Measurements from ENCODE around the gene CHCHD6.

The CHCHD6 gene

DNA sequence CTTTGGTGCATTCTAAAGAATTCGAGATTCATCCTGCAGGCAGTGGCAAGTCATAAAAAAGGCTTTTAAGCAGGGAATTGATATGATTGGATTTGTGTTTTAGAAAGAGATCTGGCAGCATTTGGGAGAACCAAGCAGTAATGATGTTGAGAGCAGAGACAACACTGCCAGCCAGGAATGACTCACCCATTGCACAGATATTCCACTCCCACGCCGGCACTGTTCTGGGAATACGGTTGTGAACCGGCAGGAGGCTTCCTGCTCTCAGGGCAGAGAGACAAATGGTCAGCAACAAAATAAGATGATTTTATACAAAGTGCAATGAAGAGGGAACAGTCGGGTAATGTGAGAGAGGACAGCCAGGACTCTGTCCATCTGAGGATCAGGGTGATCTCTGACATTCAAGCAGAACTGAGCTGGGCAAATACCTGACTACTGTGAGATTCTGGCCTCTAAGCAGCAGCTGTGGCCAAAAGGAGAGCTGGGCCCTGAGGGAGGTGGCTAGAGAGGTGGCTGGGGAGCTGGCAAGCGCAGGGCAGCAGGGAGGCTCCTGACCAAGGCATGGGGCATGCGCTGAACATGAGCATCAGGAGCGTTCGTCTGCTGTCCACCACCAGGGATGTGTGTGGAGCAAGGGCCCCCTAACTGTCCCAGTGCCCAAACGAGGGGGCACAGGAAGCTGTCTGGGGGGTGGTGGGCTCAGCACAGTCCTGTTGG lies 222.8 kb downstream of the CHCHD6 start:
- DNase-seq, result no peak

DNA sequence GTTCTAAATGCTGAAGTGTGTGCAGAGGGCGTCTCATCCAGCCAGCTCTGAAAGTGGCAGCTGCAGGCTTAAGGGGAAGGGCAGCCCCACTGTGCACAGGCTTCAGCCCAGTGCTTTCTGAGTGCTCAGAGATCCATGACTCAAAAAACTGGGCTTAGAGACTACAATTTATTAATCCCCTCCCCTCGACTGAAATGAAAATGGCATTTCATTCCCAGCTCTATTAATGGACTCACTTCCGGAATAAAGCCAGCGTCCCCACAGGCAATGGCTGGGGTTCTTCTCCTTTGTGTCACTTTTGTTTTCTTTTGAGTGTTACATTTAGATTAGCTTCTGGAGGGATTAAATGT lies 223.3 kb downstream of the CHCHD6 start:
- no peak for DNase-seq

- no peak for DNase-seq
These were observed 223.8 kb downstream of the CHCHD6 start for GRCh38 chr3:126927846-126928245.

GRCh38 chr3:126928921-126929474 lies 225.0 kb downstream of the CHCHD6 start:
- DNase-seq, result no peak

- no peak for DNase-seq
These were observed 227.0 kb downstream of the CHCHD6 start for GRCh38 chr3:126930936-126931600.

DNA sequence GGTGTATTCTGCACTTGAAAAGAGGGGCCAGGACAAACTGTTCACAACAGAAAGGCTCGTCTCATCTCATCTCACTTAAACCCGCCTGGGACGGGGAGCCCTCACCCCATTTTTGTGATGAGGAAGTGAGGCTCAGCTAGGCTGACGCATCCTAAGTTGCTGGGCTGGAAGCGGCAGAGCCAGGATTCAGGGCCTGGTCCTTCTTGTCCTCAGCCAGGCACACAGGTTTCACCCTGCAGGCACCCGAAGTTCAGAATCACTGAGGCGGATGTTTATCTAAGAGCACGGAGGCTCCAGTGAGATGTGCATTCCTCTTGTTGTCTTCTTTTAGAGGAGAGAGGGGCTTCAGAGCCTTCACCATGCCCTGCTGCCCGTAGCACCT lies 227.8 kb downstream of the CHCHD6 start:
- DNase-seq, result no peak

DNA sequence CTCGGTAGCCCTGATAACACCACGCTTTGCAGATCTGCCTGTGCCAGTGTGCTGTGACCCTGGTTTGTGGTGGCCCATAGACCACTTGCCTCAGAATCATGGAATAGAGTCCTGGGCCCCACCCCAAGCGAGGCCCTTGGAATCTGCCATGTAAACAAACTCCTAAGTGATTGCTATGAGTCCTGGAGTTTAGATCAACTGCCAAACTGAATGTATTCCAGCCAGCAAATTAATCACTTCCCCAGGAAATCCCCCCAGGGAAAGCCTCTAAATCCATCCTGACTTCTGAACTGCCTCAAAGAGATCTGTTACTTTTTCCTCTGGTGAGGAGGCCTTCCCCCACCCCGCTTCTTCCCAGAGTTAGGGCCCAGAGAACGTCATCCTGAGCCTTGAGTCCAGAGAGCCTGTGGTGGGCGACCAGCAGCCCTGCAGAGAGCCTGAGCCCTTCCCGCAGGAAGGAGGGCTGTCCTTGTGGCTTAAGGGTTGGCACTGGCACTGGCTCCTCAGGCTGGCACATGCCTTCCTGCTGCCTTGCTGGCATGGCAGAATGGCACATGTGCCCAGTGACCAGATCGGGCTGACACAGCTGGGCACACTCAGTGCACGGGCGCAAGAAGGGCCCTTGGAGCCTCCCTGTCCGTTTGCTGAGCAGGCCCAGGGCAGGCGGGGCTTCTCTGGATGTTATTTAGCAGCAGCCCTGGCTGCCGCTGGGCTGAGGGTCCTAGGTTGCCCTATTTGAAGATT lies 228.3 kb downstream of the CHCHD6 start:
- no peak for DNase-seq

DNA sequence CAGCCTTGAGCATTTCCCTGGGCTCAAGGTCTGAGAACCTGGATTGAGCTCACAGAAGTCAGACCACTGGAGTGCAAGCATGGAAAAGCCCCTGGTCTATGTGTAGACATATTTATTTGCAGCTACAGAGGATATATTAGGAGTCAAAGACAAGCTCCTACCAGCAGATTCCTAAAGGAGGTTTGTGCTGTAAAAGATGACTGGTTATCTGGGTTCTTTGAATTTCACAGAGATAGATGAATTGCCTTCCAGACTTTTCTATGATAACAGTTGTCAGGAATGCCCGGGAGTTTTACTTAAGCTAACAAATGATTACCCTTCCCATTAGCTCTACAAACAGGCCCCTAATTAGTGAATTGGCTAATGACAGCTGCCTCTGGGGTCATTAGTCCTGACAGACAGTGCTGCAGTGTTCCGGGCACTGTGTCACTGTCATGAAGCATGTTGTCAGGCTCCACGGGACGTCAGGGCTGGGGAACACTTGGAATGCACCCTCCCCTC lies 230.0 kb downstream of the CHCHD6 start:
- no peak for DNase-seq

GRCh38 chr3:126934991-126935390 lies 231.0 kb downstream of the CHCHD6 start:
- DNase-seq, result no peak

DNA sequence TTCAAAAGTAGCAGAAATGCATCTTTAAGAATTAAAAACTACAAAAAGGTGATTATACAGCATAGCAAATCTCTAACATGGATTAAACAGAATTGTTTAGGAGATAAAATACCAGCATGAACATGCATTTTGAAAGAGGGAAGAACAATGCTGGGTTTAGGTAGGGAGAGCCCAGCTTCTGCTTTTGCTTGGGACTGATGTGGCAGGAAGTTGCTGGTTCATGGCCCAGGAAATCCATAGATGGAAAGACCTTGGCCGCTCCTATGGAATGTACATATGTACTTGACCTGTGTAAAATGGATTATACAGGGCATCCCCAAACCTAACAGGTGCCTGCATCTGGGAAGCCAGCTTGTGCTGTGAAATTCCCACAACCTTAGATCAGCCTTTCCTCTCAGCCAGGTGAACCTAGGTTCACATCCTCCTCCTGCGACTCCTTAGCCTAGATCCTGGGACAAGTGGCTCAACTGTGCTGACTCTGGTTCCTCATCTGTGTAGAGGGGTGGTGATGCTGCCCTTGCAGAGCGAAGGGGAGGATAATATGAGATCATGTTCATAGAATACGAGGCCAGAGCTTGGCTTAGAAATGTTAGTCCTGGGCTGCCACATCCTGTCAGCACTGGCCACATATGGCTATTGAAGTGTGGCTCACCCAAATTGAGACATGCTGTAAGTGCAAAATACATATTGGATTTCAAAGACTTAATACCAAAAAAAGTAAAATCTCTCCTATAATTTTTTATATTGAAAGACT lies 231.9 kb downstream of the CHCHD6 start:
- peak; percentile 11 for DNase-seq

- no peak for DNase-seq
These were observed 232.9 kb downstream of the CHCHD6 start for GRCh38 chr3:126936853-126937425.

DNA sequence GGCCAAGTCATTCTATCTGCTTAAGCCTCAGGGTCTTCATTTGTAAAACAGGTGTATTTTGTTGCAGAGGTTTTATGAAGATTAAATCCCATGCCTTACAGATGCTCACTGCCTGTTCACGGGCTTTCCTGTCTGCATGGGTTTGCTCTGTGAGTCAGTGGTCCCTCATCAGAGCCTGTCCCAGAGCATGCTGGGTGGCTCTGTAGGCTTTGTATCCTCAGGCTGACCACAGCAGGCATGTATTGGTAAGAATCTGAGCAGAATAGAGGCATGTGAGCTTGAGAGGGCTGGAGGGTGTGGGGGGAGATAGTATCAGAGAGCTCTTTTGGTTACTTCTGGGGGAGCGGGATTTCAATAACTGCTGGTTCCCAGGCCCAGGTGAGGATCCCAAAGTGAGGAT lies 233.5 kb downstream of the CHCHD6 start:
- no peak for DNase-seq

- no peak for DNase-seq
These were observed 233.9 kb downstream of the CHCHD6 start for GRCh38 chr3:126937973-126938372.

- DNase-seq, result no peak
These were observed 234.7 kb downstream of the CHCHD6 start for GRCh38 chr3:126938520-126939337.

DNA sequence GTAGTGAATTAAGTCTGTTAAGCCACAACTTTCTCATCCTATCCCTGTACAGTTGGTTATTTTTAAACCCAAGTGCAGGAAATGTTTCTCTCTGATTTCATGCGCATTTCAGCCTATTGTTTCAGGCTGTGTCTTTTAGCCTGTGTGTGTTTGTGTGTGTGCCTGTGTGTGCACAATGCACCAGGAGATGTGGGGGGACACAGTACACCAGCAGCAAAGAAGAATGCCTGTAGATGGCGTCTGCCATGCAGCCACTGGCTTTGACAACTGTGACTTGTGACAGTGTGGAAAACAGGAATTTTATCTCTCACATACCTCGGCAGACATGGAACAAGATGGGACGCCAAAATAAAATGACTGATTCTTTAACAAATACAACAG lies 235.3 kb downstream of the CHCHD6 start:
- no peak for DNase-seq

GRCh38 chr3:126939733-126940132 lies 235.7 kb downstream of the CHCHD6 start:
- no peak for DNase-seq

- DNase-seq, result no peak
These were observed 237.8 kb downstream of the CHCHD6 start for GRCh38 chr3:126941721-126942270.

GRCh38 chr3:126944089-126944965 lies 240.3 kb downstream of the CHCHD6 start:
- DNase-seq, result no peak

GRCh38 chr3:126945171-126945721 lies 241.2 kb downstream of the CHCHD6 start:
- no peak for DNase-seq

- no peak for DNase-seq
These were observed 241.9 kb downstream of the CHCHD6 start for GRCh38 chr3:126945891-126946290.

Data from hematopoietic multipotent progenitor cell treated with erythropoietin and hydrocortisone succinate and interleukin-3 and kit ligand, for 6 days (in vitro differentiated cells).